ENCODE results near the gene OMA1. TPM values are rescaled to one million over a fixed set of nuclear protein-coding genes. Genes with fewer than 3 reads are reported as not detected.

Gene OMA1
- polyA plus RNA-seq, 1 donor from 2014 or later: 11.0 TPM

DNA sequence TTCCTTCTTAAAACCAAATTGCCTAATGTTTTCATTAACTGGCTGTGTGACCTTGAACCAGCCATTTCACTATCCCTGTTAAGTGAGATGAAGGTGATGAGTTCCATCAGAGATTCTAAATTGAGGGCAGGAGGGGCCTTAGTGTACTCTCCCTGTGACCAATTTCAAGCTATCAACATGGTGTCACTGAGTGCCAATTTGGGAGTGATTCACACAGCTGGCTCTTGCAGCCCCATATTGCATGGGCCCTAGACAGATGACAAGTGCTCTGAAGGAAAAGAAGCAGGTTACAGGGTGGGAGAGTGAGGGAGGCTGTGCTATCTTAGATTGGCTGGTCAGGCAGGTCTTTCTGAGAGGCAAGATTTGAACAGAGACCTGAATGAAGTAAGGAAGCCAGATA, 43.5 kb upstream of the OMA1 start:
- Histone ChIP-seq H3K9me3 (ENCODE audit: low read length) (no peaks in the 10 kb centered on the region), H3K79me2 (replicated peaks; ENCODE audit: insufficient read depth, low read length) (no peaks in the 10 kb centered on the region), H3K9me2 (ENCODE audit: insufficient read depth, low read length) (no peaks in the 10 kb centered on the region), H2AFZ (ENCODE audit: low read depth, low read length) (no peak overlapping the region), H3K9ac (ENCODE audit: low read length) (no peak overlapping the region), H3K4me2 (ENCODE audit: low read length) (no peak overlapping the region), H3K27me3 (ENCODE audit: insufficient read depth, low read depth, low read length) (no peaks in the 10 kb centered on the region), H3F3A (ENCODE audit: insufficient read depth, low read length, poor library complexity, severe bottlenecking) (no peaks in the 10 kb centered on the region), H3K36me3 (ENCODE audit: insufficient read depth, low read length) (no peaks in the 10 kb centered on the region), H4K20me1 (ENCODE audit: insufficient read depth) (no peaks in the 10 kb centered on the region), H3K4me3 (ENCODE audit: low read length) (no peak overlapping the region), H3K27ac (ENCODE audit: low read length) (no peak overlapping the region)
- TF ChIP-seq RAD21 (conservative IDR thresholded peaks at IDR 0.05) (no peak), REST (IDR thresholded peaks at IDR 0.05; ENCODE audit: borderline replicate concordance) (no peak), SMC3 (conservative IDR thresholded peaks at IDR 0.05; ENCODE audit: poor library complexity) (no peak), POLR2AphosphoS5 (IDR thresholded peaks at IDR 0.05) (no peak), EZH2 (IDR thresholded peaks at IDR 0.05; ENCODE audit: borderline replicate concordance, insufficient read depth, low read length, poor library complexity, severe bottlenecking) (no peak), MXI1 (conservative IDR thresholded peaks at IDR 0.05; ENCODE audit: poor library complexity, severe bottlenecking) (no peak), EP300 (conservative IDR thresholded peaks at IDR 0.05; ENCODE audit: poor library complexity, severe bottlenecking) (no peak), TAF1 (IDR thresholded peaks at IDR 0.05; ENCODE audit: low read depth) (no peak)
- TF ChIP-seq, protein P1, sequence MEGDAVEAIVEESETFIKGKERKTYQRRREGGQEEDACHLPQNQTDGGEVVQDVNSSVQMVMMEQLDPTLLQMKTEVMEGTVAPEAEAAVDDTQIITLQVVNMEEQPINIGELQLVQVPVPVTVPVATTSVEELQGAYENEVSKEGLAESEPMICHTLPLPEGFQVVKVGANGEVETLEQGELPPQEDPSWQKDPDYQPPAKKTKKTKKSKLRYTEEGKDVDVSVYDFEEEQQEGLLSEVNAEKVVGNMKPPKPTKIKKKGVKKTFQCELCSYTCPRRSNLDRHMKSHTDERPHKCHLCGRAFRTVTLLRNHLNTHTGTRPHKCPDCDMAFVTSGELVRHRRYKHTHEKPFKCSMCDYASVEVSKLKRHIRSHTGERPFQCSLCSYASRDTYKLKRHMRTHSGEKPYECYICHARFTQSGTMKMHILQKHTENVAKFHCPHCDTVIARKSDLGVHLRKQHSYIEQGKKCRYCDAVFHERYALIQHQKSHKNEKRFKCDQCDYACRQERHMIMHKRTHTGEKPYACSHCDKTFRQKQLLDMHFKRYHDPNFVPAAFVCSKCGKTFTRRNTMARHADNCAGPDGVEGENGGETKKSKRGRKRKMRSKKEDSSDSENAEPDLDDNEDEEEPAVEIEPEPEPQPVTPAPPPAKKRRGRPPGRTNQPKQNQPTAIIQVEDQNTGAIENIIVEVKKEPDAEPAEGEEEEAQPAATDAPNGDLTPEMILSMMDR (IDR thresholded peaks at IDR 0.05; ENCODE audit: poor library complexity, severe bottlenecking): no peak

GRCh38 chr1:58588396-58588795, 41.9 kb upstream of the OMA1 start:
- no peak overlapping the region for H3K4me2 ChIP-seq (ENCODE audit: low read length)
- no peak overlapping the region for H3K4me3 ChIP-seq (ENCODE audit: low read length)
- H3K79me2 ChIP-seq (replicated peaks; ENCODE audit: insufficient read depth, low read length): no peaks in the 10 kb centered on the region
- no peaks in the 10 kb centered on the region for H3K9me2 ChIP-seq (ENCODE audit: insufficient read depth, low read length)
- TF ChIP-seq EP300 (conservative IDR thresholded peaks at IDR 0.05; ENCODE audit: poor library complexity, severe bottlenecking) (no peak), REST (IDR thresholded peaks at IDR 0.05; ENCODE audit: borderline replicate concordance) (no peak), MXI1 (conservative IDR thresholded peaks at IDR 0.05; ENCODE audit: poor library complexity, severe bottlenecking) (no peak), RAD21 (conservative IDR thresholded peaks at IDR 0.05) (no peak), POLR2AphosphoS5 (IDR thresholded peaks at IDR 0.05) (no peak), SMC3 (conservative IDR thresholded peaks at IDR 0.05; ENCODE audit: poor library complexity) (no peak), EZH2 (IDR thresholded peaks at IDR 0.05; ENCODE audit: borderline replicate concordance, insufficient read depth, low read length, poor library complexity, severe bottlenecking) (no peak), TAF1 (IDR thresholded peaks at IDR 0.05; ENCODE audit: low read depth) (no peak)
- TF ChIP-seq, protein P1 (IDR thresholded peaks at IDR 0.05; ENCODE audit: poor library complexity, severe bottlenecking): no peak
- no peaks in the 10 kb centered on the region for H3K9me3 ChIP-seq (ENCODE audit: low read length)
- no peak overlapping the region for H3K9ac ChIP-seq (ENCODE audit: low read length)
- H3K27ac ChIP-seq (ENCODE audit: low read length): no peak overlapping the region
- H3K36me3 ChIP-seq (ENCODE audit: insufficient read depth, low read length): no peaks in the 10 kb centered on the region
- no peak overlapping the region for H2AFZ ChIP-seq (ENCODE audit: low read depth, low read length)
- no peaks in the 10 kb centered on the region for H4K20me1 ChIP-seq (ENCODE audit: insufficient read depth)
- H3F3A ChIP-seq (ENCODE audit: insufficient read depth, low read length, poor library complexity, severe bottlenecking): no peaks in the 10 kb centered on the region
- no peaks in the 10 kb centered on the region for H3K27me3 ChIP-seq (ENCODE audit: insufficient read depth, low read depth, low read length)

Measured in neural cell (in vitro differentiated cells).